GM12864 (cell line): ENCODE measurements around the gene NRL.

Source experiments
- DNase-seq: peaks from one replicate; pipeline ENCODE4 v3.0.0-alpha.2; 2011; ENCODE audit warnings: low read depth
- H3K4me3 ChIP-seq: 2 replicates; pipeline ENCODE4 v1.5.1; 2011; ENCODE audit warnings: mild to moderate bottlenecking, low read depth, low read length, control low read depth
- TF ChIP-seq, protein P1 (sequence below): IDR thresholded peaks from 2 replicates; pipeline ENCODE4 v1.5.1; 2011; ENCODE audit warnings: low read depth, mild to moderate bottlenecking, moderate library complexity, low read length, control low read depth, inconsistent platforms; ENCODE audit errors: missing control alignments

Gene NRL

DNA sequence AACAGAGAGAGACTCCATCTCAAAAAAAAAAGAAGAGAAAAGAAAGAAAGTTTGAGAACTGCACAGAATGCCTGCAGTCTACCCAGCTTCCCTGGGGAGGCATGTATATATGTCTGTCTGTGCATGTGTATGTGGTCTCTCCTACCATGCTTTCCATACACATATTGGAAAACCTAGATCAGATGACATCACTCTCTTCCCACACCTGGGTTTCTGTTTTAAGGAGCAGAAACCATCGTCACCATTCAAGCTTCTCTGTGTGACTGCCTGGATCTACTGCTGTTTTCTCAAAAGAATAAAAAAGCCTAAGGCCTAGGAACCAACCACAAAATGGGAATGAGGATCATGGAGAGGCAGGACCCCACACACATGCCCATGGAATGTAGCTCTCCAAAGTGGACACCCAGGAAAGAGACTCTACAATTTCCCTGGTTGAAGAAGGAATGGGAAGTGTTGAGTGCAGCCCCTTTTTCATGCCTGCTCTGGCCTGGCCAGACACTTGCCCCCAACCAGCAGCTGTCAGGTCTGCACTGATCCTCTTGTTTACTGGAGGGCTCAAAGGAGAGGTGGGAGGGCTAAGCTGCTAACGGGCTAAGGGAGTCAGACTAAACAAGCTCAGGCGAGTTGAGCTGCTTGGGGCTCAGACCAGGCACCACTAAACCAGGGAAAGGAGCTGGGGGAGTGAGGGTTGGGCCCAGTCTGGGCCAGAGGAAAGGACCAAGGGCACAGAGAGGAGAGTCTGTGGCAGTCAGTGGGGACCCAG lies 28.4 kb downstream of the NRL start:
- TF ChIP-seq, protein P1, sequence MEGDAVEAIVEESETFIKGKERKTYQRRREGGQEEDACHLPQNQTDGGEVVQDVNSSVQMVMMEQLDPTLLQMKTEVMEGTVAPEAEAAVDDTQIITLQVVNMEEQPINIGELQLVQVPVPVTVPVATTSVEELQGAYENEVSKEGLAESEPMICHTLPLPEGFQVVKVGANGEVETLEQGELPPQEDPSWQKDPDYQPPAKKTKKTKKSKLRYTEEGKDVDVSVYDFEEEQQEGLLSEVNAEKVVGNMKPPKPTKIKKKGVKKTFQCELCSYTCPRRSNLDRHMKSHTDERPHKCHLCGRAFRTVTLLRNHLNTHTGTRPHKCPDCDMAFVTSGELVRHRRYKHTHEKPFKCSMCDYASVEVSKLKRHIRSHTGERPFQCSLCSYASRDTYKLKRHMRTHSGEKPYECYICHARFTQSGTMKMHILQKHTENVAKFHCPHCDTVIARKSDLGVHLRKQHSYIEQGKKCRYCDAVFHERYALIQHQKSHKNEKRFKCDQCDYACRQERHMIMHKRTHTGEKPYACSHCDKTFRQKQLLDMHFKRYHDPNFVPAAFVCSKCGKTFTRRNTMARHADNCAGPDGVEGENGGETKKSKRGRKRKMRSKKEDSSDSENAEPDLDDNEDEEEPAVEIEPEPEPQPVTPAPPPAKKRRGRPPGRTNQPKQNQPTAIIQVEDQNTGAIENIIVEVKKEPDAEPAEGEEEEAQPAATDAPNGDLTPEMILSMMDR = no peak
- H3K4me3 ChIP-seq = no peak overlapping the region
- no peak for DNase-seq

DNA sequence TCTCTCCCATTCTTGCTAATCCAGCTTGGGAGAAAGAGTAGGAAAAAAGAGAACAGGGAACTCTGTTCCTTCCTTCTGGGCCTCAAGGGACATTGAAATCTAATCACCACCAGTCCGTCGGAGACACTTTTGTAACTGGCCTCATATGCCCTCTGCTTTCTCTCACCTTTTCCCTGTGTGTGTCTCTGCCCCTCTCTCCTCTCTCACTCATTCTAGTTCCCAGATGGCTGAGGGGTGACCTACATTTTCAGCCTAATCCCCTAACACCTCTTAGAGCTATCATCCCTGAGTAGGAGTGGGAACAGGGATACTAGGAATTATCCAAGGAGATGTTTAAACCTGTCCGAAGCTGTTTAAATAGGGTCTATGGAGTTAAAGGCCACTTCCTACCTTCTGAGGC lies 29.5 kb downstream of the NRL start:
- H3K4me3 ChIP-seq = no peak overlapping the region
- TF ChIP-seq, protein P1 = no peak
- no peak for DNase-seq

DNA sequence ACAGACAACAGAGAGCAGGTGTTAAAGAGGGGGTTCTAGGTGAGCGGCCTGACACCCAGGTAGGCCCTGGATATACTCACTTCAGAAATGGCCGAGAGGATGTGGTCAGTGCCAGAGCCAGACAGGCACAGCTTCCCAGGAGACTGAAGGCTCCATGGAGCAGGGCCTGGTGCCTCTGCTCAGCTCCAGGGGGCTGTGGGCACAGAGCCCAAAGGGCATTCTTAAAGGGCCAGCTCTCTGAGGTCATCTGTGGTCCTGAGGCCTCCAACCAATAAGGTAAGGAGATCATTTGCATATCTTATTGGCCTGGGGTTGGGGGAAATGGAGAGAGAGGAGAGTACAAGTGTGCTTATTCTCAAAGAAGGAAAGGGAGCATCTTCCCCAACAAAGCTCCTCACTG lies 30.3 kb downstream of the NRL start:
- no peak for DNase-seq
- TF ChIP-seq, protein P1 = no peak
- H3K4me3 ChIP-seq = no peak overlapping the region

DNA sequence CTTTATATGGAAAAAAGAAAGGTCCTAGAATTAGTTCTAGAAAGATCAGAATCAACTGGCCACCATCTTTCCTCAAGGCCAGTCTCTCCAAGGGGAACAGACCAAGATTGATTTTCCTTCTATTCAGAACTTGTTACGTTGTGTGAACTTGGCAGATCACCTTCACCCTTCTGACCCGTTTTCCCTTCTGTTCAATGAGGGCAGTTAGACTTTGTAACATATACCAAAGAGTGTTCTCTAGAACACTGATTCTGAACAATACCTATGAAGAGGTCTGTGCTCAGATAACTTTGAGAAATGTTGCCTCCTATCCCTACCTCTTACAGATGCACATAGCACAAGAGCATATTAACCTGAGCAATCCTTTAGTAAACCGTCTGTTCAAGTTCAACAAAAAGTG lies 31.3 kb downstream of the NRL start:
- TF ChIP-seq, protein P1 = no peak
- no peak overlapping the region for H3K4me3 ChIP-seq
- no peak for DNase-seq

DNA sequence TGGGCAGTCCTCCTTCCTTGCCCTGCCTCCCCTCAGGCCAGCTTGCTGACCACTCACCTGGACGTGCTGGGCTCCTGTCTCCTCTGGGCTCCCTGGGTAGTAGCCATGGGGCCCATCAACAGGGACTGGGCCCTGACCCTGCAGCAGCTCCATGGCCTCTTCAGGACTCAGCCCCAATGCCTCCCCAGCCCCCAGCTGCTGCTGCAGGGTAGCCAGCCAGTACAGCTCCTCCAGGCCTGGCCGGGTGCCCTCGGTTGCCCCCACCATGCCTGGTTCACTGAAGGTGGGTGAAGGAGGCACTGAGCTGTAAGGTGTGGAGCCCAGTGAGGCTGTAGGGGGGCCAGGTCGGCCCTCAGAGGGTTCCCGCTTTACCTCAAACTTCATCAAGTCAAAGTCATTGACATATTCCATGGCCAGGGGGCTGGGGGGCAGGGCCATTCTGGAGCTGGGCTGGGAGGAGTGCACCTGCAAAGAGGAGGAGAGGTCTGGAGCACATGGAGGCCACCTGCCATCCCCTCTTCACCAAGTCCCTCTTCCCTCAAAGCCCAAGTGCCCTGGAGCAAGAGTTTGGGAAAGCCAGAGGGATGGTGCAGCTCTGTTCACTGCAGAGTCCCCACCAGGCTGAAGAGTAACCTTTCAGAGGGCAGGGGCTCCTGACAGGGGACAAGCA lies 32.2 kb downstream of the NRL start:
- H3K4me3 ChIP-seq = no peak overlapping the region
- TF ChIP-seq, protein P1 = no peak
- no peak for DNase-seq

DNA sequence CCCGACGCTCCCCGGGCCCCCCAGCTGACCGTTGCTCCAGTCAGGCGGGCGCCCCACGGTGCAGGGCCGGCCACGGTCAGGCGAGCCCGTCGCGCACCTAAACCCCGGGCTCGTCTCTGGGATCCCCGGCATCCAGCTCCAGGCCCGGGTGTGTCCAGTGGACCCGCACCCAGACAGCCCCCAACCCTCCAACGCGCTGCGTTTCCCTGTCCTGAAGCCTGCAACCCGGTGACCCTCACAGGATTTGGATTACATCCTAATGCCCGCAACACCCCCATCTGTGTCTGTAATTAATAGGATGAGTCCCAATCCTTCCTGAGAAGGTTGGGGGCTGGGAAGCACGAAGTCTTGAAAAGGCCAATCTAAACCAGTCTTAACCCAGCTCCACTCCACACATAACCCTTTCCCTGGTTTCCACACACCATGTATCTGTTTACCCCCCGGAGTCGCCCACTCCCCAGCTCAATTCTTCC lies 33.0 kb downstream of the NRL start:
- TF ChIP-seq, protein P1 = no peak

More for the DNA sequence above, 33.0 kb downstream of the NRL start:
- H3K4me3 ChIP-seq = peak overlapping the region; percentile 67
- DNase-seq = no peak
